ENCODE results near the gene VPS13A.

VPS13A gene

GRCh38 chr9:77469515-77470231 lies 292.3 kb downstream of the VPS13A start:
- no peak for DNase-seq

All from CD4-positive, alpha-beta T cell treated with Interleukin-15 for 1 hour (primary cell).